HCT116 (cell line): ENCODE measurements around the gene PDYN.

Experiments
- CBX3 ChIP-seq: IDR thresholded peaks from 2 replicates; pipeline ENCODE4 v1.6.1; 2012; ENCODE audit warnings: low read depth
- CEBPB ChIP-seq: IDR thresholded peaks from 2 replicates; pipeline ENCODE4 v1.6.1; 2012; ENCODE audit warnings: low read depth
- EGR1 ChIP-seq: IDR thresholded peaks from 2 replicates; pipeline ENCODE4 v1.6.1; 2012; ENCODE audit warnings: low read depth
- ELF1 ChIP-seq: IDR thresholded peaks from 2 replicates; pipeline ENCODE4 v1.6.1; 2012; ENCODE audit warnings: low read depth, borderline replicate concordance
- EZH2 ChIP-seq: fragments of 200-600 bp; sonication (generic); IDR thresholded peaks from 2 replicates; pipeline ENCODE4 v1.6.1; 2017; ENCODE audit warnings: antibody characterized with exemption, mixed run types
- EZH2phosphoT487 ChIP-seq: fragments of 200-600 bp; IDR thresholded peaks from 2 replicates; pipeline ENCODE4 v1.6.1; 2018; ENCODE audit warnings: antibody characterized with exemption, borderline replicate concordance
- POLR2A ChIP-seq: IDR thresholded peaks from 2 replicates; pipeline ENCODE4 v1.7.0; 2011; ENCODE audit warnings: borderline replicate concordance; ENCODE audit not compliant: insufficient read depth, insufficient read length; ENCODE audit errors: extremely low read depth
- SRF ChIP-seq: IDR thresholded peaks from 2 replicates; pipeline ENCODE4 v1.6.1; 2012; ENCODE audit warnings: low read depth
- ZNF274 ChIP-seq: fragments of 200-500 bp; sonication (Bioruptor generic); IDR thresholded peaks from 2 replicates; pipeline ENCODE4 v1.6.1; 2014; ENCODE audit warnings: mild to moderate bottlenecking, low read depth, low read length, inconsistent platforms
- TF ChIP-seq, protein P1 (sequence below): IDR thresholded peaks from 2 replicates; pipeline ENCODE4 v1.6.1; 2012; ENCODE audit warnings: low read depth
- TF ChIP-seq, protein P2 (sequence below), 3 experiments: fragments of 200-600 bp in 1 of 3; sonication (generic) in 1 of 3; IDR thresholded peaks in 2 of 3; conservative IDR thresholded peaks in 1 of 3; 2 replicates each; pipeline ENCODE4 v1.5.1; 2012 to 2017; ENCODE audit warnings: low read depth in 2 of 3, low read length in 2 of 3, antibody characterized with exemption in 1 of 3, borderline replicate concordance in 1 of 3, control low read depth in 1 of 3, mild to moderate bottlenecking in 1 of 3, mixed read lengths in 1 of 3, mixed run types in 1 of 3, moderate library complexity in 1 of 3; ENCODE audit not compliant: insufficient read depth in 1 of 3
- TF ChIP-seq, protein P3 (sequence below): IDR thresholded peaks from 2 replicates; pipeline ENCODE4 v1.6.1; 2012
- TF ChIP-seq, protein P4 (sequence below): IDR thresholded peaks from 2 replicates; pipeline ENCODE4 v1.6.1; 2012
- TF ChIP-seq, protein P5 (sequence below): IDR thresholded peaks from 2 replicates; pipeline ENCODE4 v1.6.1; 2011; ENCODE audit warnings: mild to moderate bottlenecking, low read length, moderate library complexity; ENCODE audit not compliant: insufficient replicate concordance; ENCODE audit errors: extremely low read depth

DNA sequence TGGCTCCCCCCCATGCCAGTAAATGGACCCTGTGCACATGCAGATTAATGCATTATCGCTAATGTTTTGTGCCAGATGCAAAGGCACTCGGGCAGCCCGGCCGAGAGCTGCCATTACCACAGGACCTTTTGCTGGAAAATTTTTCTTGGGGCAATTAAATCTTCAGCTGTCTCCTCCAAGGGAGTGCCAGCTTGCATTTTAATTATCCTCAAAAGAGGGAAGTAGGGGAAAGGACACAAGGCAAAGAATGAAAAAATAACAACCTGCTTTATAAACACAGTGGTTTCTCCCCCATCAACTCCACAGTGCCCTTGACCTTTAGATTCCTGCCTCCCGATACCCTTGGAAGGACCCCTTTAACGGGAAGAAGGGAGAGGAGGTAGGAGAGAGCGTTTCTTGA is 48.2 kb downstream of the PDYN start:
- TF ChIP-seq, protein P1, sequence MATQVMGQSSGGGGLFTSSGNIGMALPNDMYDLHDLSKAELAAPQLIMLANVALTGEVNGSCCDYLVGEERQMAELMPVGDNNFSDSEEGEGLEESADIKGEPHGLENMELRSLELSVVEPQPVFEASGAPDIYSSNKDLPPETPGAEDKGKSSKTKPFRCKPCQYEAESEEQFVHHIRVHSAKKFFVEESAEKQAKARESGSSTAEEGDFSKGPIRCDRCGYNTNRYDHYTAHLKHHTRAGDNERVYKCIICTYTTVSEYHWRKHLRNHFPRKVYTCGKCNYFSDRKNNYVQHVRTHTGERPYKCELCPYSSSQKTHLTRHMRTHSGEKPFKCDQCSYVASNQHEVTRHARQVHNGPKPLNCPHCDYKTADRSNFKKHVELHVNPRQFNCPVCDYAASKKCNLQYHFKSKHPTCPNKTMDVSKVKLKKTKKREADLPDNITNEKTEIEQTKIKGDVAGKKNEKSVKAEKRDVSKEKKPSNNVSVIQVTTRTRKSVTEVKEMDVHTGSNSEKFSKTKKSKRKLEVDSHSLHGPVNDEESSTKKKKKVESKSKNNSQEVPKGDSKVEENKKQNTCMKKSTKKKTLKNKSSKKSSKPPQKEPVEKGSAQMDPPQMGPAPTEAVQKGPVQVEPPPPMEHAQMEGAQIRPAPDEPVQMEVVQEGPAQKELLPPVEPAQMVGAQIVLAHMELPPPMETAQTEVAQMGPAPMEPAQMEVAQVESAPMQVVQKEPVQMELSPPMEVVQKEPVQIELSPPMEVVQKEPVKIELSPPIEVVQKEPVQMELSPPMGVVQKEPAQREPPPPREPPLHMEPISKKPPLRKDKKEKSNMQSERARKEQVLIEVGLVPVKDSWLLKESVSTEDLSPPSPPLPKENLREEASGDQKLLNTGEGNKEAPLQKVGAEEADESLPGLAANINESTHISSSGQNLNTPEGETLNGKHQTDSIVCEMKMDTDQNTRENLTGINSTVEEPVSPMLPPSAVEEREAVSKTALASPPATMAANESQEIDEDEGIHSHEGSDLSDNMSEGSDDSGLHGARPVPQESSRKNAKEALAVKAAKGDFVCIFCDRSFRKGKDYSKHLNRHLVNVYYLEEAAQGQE, result no peak
- TF ChIP-seq EZH2phosphoT487, result no peak
- TF ChIP-seq, protein P2, sequence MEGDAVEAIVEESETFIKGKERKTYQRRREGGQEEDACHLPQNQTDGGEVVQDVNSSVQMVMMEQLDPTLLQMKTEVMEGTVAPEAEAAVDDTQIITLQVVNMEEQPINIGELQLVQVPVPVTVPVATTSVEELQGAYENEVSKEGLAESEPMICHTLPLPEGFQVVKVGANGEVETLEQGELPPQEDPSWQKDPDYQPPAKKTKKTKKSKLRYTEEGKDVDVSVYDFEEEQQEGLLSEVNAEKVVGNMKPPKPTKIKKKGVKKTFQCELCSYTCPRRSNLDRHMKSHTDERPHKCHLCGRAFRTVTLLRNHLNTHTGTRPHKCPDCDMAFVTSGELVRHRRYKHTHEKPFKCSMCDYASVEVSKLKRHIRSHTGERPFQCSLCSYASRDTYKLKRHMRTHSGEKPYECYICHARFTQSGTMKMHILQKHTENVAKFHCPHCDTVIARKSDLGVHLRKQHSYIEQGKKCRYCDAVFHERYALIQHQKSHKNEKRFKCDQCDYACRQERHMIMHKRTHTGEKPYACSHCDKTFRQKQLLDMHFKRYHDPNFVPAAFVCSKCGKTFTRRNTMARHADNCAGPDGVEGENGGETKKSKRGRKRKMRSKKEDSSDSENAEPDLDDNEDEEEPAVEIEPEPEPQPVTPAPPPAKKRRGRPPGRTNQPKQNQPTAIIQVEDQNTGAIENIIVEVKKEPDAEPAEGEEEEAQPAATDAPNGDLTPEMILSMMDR (IDR thresholded peaks at IDR 0.05 in 2 of 3, conservative IDR thresholded peaks at IDR 0.05 in 1 of 3; ENCODE audit: borderline replicate concordance in 1 of 3, insufficient read depth in 1 of 3, low read depth in 2 of 3, low read length in 2 of 3), result no peak
- no peak for TF ChIP-seq POLR2A
- TF ChIP-seq ELF1, result no peak
- TF ChIP-seq ZNF274, result no peak
- no peak for TF ChIP-seq CBX3
- TF ChIP-seq, protein P3, sequence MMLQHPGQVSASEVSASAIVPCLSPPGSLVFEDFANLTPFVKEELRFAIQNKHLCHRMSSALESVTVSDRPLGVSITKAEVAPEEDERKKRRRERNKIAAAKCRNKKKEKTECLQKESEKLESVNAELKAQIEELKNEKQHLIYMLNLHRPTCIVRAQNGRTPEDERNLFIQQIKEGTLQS, result no peak
- TF ChIP-seq EZH2, result no peak
- TF ChIP-seq SRF, result no peak
- TF ChIP-seq EGR1, result no peak
- TF ChIP-seq CEBPB, result no peak
- TF ChIP-seq, protein P4, sequence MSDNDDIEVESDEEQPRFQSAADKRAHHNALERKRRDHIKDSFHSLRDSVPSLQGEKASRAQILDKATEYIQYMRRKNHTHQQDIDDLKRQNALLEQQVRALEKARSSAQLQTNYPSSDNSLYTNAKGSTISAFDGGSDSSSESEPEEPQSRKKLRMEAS, result no peak
- TF ChIP-seq, protein P5, sequence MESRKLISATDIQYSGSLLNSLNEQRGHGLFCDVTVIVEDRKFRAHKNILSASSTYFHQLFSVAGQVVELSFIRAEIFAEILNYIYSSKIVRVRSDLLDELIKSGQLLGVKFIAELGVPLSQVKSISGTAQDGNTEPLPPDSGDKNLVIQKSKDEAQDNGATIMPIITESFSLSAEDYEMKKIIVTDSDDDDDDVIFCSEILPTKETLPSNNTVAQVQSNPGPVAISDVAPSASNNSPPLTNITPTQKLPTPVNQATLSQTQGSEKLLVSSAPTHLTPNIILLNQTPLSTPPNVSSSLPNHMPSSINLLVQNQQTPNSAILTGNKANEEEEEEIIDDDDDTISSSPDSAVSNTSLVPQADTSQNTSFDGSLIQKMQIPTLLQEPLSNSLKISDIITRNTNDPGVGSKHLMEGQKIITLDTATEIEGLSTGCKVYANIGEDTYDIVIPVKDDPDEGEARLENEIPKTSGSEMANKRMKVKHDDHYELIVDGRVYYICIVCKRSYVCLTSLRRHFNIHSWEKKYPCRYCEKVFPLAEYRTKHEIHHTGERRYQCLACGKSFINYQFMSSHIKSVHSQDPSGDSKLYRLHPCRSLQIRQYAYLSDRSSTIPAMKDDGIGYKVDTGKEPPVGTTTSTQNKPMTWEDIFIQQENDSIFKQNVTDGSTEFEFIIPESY, result no peak
